HL-60 (cell line): ENCODE measurements around the gene CBARP.

ENCODE experiments used
- DNase-seq, 2 experiments: peaks; one replicate each; pipeline ENCODE4 v3.0.0-alpha.2; 2010 to 2020; ENCODE audit warnings: low read depth in 1 of 2, low spot score in 1 of 2
- H3K27ac ChIP-seq: fragments of 250-450 bp; sonication (Bioruptor Pico); replicated peaks from 2 replicates; pipeline ENCODE4 v1.5.1; 2020; ENCODE audit warnings: mild to moderate bottlenecking, moderate library complexity
- H3K27me3 ChIP-seq: fragments of 250-450 bp; sonication (Bioruptor Pico); 2 replicates; pipeline ENCODE4 v1.5.1; 2021; ENCODE audit warnings: mild to moderate bottlenecking, moderate library complexity; ENCODE audit not compliant: insufficient read depth, poor library complexity, severe bottlenecking
- H3K4me3 ChIP-seq: replicated peaks from 2 replicates; pipeline ENCODE4 v1.5.1; 2011; ENCODE audit warnings: mild to moderate bottlenecking, control low read depth, low read length; ENCODE audit not compliant: insufficient read depth
- CTCF ChIP-seq: IDR thresholded peaks from one replicate; pipeline ENCODE4 v1.5.1; 2011; ENCODE audit warnings: low read length, control low read depth, inconsistent platforms; ENCODE audit not compliant: insufficient read depth
- GABPA ChIP-seq: IDR thresholded peaks from 2 replicates; pipeline ENCODE4 v1.6.1; 2012; ENCODE audit warnings: low read depth
- POLR2AphosphoS5 ChIP-seq: IDR thresholded peaks from 2 replicates; pipeline ENCODE4 v1.6.1; 2012; ENCODE audit warnings: low read depth
- REST ChIP-seq: IDR thresholded peaks from 2 replicates; pipeline ENCODE4 v1.6.1; 2012; ENCODE audit warnings: low read depth; ENCODE audit not compliant: insufficient replicate concordance
- SPI1 ChIP-seq: IDR thresholded peaks from 2 replicates; pipeline ENCODE4 v1.6.1; 2012; ENCODE audit warnings: low read depth, mild to moderate bottlenecking, borderline replicate concordance

The CBARP gene

DNA sequence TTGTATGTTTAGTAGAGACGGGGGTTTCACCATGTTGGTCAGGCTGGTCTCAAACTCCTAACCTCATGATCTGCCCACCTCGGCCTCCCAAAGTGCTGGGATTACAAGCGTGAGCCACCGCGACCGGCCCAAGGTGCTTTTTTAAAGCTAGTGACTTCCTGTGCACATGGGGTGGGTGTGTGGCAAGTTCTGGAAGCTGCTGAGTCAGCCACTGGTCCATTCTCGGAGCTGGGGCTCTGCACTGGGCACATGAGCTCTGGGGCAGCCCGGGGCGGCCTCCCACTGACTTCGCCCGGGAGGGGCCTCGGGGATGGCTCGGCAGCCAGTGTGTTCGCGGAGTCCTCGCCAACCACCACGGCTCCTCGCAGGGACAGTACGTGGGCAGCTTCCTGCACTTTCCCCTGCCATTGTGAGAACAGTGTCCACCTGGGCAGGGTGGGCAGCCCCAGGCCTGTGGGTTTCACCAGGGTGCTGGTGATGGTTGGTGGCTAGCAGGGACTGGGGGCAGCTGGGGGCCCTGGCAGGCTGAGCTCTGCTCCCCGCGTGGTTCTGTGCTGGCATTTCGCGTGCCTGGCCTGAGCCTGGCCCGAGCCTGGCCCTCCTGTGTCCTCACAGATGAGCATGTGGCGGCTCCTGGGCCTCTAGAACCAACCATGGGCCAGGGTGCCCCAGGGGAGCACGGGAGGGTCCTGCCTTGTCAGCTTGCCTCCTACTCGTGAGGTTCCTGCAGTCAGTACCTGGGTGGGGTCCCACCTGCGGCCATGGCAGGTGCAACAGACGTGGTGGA, 12.2 kb downstream of the CBARP start:
- DNase-seq = no peak

GRCh38 chr19:1224847-1225246, 13.0 kb downstream of the CBARP start:
- H3K4me3 ChIP-seq = no peak overlapping the region
- H3K27me3 ChIP-seq = no peaks in the 10 kb centered on the region
- no peak for DNase-seq
- no peak for TF ChIP-seq GABPA
- no peak for TF ChIP-seq SPI1
- TF ChIP-seq CTCF = no peak
- no peak for TF ChIP-seq REST
- TF ChIP-seq POLR2AphosphoS5 = no peak
- no peak overlapping the region for H3K27ac ChIP-seq

More for the DNA sequence above, 12.2 kb downstream of the CBARP start:
- Histone ChIP-seq H3K27ac (no peak overlapping the region), H3K27me3 (no peaks in the 10 kb centered on the region), H3K4me3 (no peak overlapping the region)
- TF ChIP-seq POLR2AphosphoS5 (no peak), REST (no peak), CTCF (no peak), SPI1 (no peak), GABPA (no peak)

- H3K27ac ChIP-seq = no peak overlapping the region
- no peaks in the 10 kb centered on the region for H3K27me3 ChIP-seq
- H3K4me3 ChIP-seq = no peak overlapping the region
- no peak for DNase-seq
- TF ChIP-seq SPI1 (no peak), POLR2AphosphoS5 (no peak), CTCF (no peak)
Observed at GRCh38 chr19:1224047-1224825, 13.6 kb downstream of the CBARP start.
